DND-41 (cell line): ENCODE data around the gene ATP9A.

Experiments used
- ATAC-seq: fragments of 200-7000 bp; cut with Tn5 transposase; 3 replicates; pipeline ENCODE4 v1.9.1; 2021; ENCODE audit warnings: low read depth; ENCODE audit not compliant: insufficient read depth
- DNase-seq: peaks from one replicate; pipeline ENCODE4 v3.0.0-alpha.2; 2020
- H2AFZ ChIP-seq: 2 replicates; pipeline ENCODE4 v1.6.0; 2012; ENCODE audit warnings: low read depth, low read length
- H3K27ac ChIP-seq: 2 replicates; pipeline ENCODE4 v1.5.1; 2012; ENCODE audit warnings: low read length, inconsistent platforms
- H3K27me3 ChIP-seq: fragments of 200-600 bp; sonication (generic); 2 replicates; pipeline ENCODE4 v1.6.0; 2012; ENCODE audit warnings: low read length, mild to moderate bottlenecking, inconsistent platforms; ENCODE audit not compliant: insufficient read depth, poor library complexity
- H3K36me3 ChIP-seq: 2 replicates; pipeline ENCODE4 v1.5.1; 2012; ENCODE audit warnings: low read length, inconsistent platforms; ENCODE audit not compliant: insufficient read depth
- H3K4me1 ChIP-seq: 2 replicates; pipeline ENCODE4 v1.5.1; 2012; ENCODE audit warnings: mild to moderate bottlenecking, low read length; ENCODE audit not compliant: insufficient read depth
- H3K4me2 ChIP-seq: 2 replicates; pipeline ENCODE4 v1.6.0; 2012; ENCODE audit warnings: mild to moderate bottlenecking, moderate library complexity, low read length, inconsistent platforms; ENCODE audit not compliant: insufficient read depth
- H3K4me3 ChIP-seq, 2 experiments: fragments of 200-600 bp in 1 of 2; shearing (Covaris generic) in 1 of 2; 2 replicates each; pipeline ENCODE4 v1.5.1; 2012 to 2016; ENCODE audit warnings: inconsistent platforms in 2 of 2, low read length in 2 of 2, mild to moderate bottlenecking in 2 of 2, low read depth in 1 of 2, moderate library complexity in 1 of 2
- H3K79me2 ChIP-seq: 2 replicates; pipeline ENCODE4 v1.6.0; 2012; ENCODE audit warnings: low read length, inconsistent platforms; ENCODE audit not compliant: insufficient read depth
- H3K9ac ChIP-seq: 2 replicates; pipeline ENCODE4 v1.6.0; 2012; ENCODE audit warnings: low read depth, mild to moderate bottlenecking, inconsistent platforms, low read length, moderate library complexity
- H3K9me3 ChIP-seq: 2 replicates; pipeline ENCODE4 v1.5.1; 2012; ENCODE audit warnings: low read length, moderate library complexity, mild to moderate bottlenecking, inconsistent platforms; ENCODE audit not compliant: insufficient read depth, severe bottlenecking
- H4K20me1 ChIP-seq: 2 replicates; pipeline ENCODE4 v1.6.0; 2012; ENCODE audit warnings: low read length; ENCODE audit not compliant: insufficient read depth
- EZH2 ChIP-seq: IDR thresholded peaks from 3 replicates; pipeline ENCODE4 v1.6.1; 2012; ENCODE audit warnings: borderline replicate concordance, low read depth, mild to moderate bottlenecking, moderate library complexity, low read length, inconsistent platforms; ENCODE audit not compliant: severe bottlenecking
- TF ChIP-seq, protein P1 (sequence below): IDR thresholded peaks from 2 replicates; pipeline ENCODE4 v1.5.1; 2012; ENCODE audit warnings: borderline replicate concordance, low read length, moderate library complexity, mild to moderate bottlenecking; ENCODE audit not compliant: poor library complexity, severe bottlenecking; ENCODE audit errors: extremely low read depth

ATP9A gene

GRCh38 chr20:51697096-51697826 lies 70.9 kb downstream of the ATP9A start:
- Histone ChIP-seq H3K9me3 (no peaks in the 10 kb centered on the region), H3K36me3 (no peaks in the 10 kb centered on the region), H3K4me2 (no peak overlapping the region), H3K9ac (no peak overlapping the region), H4K20me1 (no peaks in the 10 kb centered on the region), H3K79me2 (no peaks in the 10 kb centered on the region), H3K4me3 (no peak overlapping the region), H3K27ac (no peak overlapping the region), H3K27me3 (peaks cover 25% of the 10 kb centered on the region), H2AFZ (no peak overlapping the region), H3K4me1 (no peaks in the 10 kb centered on the region)
- ATAC-seq (no peak), DNase-seq (no peak)
- no peak for TF ChIP-seq EZH2
- TF ChIP-seq, protein P1, sequence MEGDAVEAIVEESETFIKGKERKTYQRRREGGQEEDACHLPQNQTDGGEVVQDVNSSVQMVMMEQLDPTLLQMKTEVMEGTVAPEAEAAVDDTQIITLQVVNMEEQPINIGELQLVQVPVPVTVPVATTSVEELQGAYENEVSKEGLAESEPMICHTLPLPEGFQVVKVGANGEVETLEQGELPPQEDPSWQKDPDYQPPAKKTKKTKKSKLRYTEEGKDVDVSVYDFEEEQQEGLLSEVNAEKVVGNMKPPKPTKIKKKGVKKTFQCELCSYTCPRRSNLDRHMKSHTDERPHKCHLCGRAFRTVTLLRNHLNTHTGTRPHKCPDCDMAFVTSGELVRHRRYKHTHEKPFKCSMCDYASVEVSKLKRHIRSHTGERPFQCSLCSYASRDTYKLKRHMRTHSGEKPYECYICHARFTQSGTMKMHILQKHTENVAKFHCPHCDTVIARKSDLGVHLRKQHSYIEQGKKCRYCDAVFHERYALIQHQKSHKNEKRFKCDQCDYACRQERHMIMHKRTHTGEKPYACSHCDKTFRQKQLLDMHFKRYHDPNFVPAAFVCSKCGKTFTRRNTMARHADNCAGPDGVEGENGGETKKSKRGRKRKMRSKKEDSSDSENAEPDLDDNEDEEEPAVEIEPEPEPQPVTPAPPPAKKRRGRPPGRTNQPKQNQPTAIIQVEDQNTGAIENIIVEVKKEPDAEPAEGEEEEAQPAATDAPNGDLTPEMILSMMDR = no peak

GRCh38 chr20:51696304-51697071 lies 71.7 kb downstream of the ATP9A start:
- H3K9me3 ChIP-seq = no peaks in the 10 kb centered on the region
- H3K36me3 ChIP-seq = no peaks in the 10 kb centered on the region
- H3K4me2 ChIP-seq = no peak overlapping the region
- H3K4me1 ChIP-seq = no peaks in the 10 kb centered on the region
- no peak overlapping the region for H3K9ac ChIP-seq
- TF ChIP-seq, protein P1 = no peak
- no peak for TF ChIP-seq EZH2
- H3K4me3 ChIP-seq = no peak overlapping the region
- H3K27me3 ChIP-seq = peaks cover 25% of the 10 kb centered on the region
- H3K79me2 ChIP-seq = no peaks in the 10 kb centered on the region
- no peaks in the 10 kb centered on the region for H4K20me1 ChIP-seq
- no peak overlapping the region for H3K27ac ChIP-seq
- ATAC-seq (no peak), DNase-seq (no peak)
- no peak overlapping the region for H2AFZ ChIP-seq

DNA sequence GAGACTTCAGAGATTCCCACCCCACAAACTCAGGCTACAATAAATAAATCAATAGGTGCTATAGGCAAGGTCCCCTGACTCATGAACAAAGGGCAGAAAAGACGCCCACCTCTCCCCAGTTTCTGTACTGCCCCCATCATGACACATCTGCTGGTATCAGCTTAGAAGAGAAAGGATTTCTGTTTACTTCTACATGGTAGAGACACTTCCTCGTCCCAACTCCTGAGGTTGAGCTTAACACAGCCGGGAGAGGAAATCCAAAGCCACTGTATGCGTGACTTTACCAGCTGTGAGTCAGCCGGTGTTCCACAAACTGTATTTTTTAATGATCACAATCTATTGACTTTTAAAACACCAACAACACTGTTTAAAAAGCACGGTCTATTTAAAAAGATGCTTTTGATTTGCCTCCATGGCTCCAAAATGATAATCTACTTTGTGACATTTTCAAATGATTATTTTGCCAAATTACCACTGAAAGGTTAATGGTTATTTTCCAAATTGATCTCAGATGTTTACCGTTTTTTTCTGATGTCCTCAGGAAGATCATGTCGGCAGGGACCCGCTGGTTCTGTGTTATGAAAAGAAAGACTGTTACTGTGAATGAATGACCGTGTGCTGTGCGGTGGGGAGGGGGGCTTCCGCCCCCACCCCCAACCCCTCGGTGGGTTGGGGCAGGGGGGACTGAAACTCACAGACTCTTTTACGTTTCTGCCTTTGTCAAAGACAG lies 72.5 kb downstream of the ATP9A start:
- no peaks in the 10 kb centered on the region for H4K20me1 ChIP-seq
- no peak overlapping the region for H2AFZ ChIP-seq
- H3K36me3 ChIP-seq = no peaks in the 10 kb centered on the region
- no peaks in the 10 kb centered on the region for H3K9me3 ChIP-seq
- no peak overlapping the region for H3K4me2 ChIP-seq
- ATAC-seq = no peak
- H3K79me2 ChIP-seq = no peaks in the 10 kb centered on the region
- no peak overlapping the region for H3K9ac ChIP-seq
- H3K4me1 ChIP-seq = no peaks in the 10 kb centered on the region
- no peak overlapping the region for H3K27ac ChIP-seq
- peaks cover 25% of the 10 kb centered on the region for H3K27me3 ChIP-seq
- H3K4me3 ChIP-seq = no peak overlapping the region
- no peak for TF ChIP-seq EZH2
- TF ChIP-seq, protein P1 = no peak
- DNase-seq = no peak
